GM06990 (cell line): Measurements from ENCODE around the gene PDXK.

Source experiments
- DNase-seq: peaks from one replicate; pipeline ENCODE4 v3.0.0-alpha.2; 2011; ENCODE audit not compliant: insufficient read length; ENCODE audit errors: extremely low read depth
- H3K27me3 ChIP-seq: replicated peaks from 2 replicates; pipeline ENCODE4 v1.6.0; 2011; ENCODE audit warnings: low read length; ENCODE audit not compliant: control insufficient read depth, insufficient read depth
- H3K36me3 ChIP-seq: 2 replicates; pipeline ENCODE4 v1.5.1; 2011; ENCODE audit warnings: low read length; ENCODE audit not compliant: control insufficient read depth, insufficient read depth
- H3K4me3 ChIP-seq: replicated peaks from 2 replicates; pipeline ENCODE4 v1.5.1; 2011; ENCODE audit warnings: low read depth, mild to moderate bottlenecking, control low read depth, low read length
- TF ChIP-seq, protein P1 (sequence below): IDR thresholded peaks from 2 replicates; pipeline ENCODE4 v1.5.1; 2011; ENCODE audit warnings: low read length, control low read depth, mild to moderate bottlenecking, inconsistent platforms; ENCODE audit not compliant: insufficient read depth, poor library complexity, severe bottlenecking

The PDXK gene

GRCh38 chr21:43754948-43755781 is 36.2 kb downstream of the PDXK start:
- Histone ChIP-seq H3K27me3 (no peaks in the 10 kb centered on the region), H3K36me3 (peaks cover 52% of the 10 kb centered on the region), H3K4me3 (no peak overlapping the region)
- no peak for DNase-seq
- TF ChIP-seq, protein P1, sequence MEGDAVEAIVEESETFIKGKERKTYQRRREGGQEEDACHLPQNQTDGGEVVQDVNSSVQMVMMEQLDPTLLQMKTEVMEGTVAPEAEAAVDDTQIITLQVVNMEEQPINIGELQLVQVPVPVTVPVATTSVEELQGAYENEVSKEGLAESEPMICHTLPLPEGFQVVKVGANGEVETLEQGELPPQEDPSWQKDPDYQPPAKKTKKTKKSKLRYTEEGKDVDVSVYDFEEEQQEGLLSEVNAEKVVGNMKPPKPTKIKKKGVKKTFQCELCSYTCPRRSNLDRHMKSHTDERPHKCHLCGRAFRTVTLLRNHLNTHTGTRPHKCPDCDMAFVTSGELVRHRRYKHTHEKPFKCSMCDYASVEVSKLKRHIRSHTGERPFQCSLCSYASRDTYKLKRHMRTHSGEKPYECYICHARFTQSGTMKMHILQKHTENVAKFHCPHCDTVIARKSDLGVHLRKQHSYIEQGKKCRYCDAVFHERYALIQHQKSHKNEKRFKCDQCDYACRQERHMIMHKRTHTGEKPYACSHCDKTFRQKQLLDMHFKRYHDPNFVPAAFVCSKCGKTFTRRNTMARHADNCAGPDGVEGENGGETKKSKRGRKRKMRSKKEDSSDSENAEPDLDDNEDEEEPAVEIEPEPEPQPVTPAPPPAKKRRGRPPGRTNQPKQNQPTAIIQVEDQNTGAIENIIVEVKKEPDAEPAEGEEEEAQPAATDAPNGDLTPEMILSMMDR = no peak

DNA sequence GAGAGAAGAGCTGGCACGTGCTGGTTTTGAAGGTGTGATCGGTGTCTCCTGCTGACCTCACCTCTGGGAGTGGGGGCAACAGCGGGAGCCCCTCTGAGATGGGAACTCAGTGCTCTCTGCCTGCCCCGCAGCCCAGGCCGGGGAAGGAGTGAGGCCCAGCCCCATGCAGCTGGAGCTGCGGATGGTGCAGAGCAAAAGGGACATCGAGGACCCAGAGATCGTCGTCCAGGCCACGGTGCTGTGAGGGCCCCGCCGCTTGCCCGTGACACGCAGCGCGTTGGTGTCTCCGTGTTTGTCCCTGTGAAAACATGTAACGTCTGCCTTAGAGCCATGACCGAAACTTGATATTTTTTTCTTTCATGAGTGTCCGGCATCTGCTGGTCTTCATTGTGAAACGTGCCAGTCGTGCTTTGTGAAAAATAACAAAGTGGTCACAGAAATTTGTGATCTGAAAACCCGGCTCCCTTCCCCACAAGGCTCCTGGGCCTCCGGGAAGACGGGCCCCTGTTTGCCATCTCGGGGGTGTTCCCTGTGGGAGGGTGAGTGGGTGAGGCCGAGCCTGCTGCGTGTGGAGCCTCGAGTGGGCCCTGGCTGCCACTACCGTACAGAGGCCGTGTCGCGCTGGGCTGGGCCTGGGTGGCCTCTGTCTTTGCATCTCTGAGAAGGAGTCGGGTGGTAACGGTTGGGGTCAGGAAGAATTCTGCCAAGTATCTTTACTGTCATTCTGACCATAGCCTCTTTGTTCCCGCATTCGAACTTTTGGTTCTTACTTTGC is 37.1 kb downstream of the PDXK start:
- peaks cover 48% of the 10 kb centered on the region for H3K36me3 ChIP-seq
- TF ChIP-seq, protein P1 = no peak

DNA sequence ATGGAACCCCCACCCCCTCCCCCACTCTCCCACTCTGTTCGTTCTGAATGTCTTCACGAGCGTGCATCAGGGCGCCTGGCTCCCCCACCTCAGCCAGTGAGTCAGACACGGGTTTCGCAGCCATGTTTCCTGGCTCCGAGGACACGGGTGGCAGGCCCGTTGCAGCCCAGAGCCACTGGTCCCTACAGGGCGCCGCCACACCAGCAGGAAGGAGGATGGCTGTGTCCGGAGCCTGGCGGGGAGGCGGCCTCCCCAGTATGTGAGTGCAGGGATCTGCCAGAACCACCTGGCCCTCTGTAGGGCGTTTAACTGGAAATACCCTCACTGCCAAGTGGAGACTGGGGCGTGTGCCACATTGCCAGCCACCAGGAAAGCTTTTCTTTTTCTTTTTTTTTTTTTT is 38.7 kb downstream of the PDXK start:
- no peaks in the 10 kb centered on the region for H3K27me3 ChIP-seq
- DNase-seq = no peak
- peaks cover 48% of the 10 kb centered on the region for H3K36me3 ChIP-seq
- H3K4me3 ChIP-seq = no peak overlapping the region
- TF ChIP-seq, protein P1 = no peak

More for the DNA sequence above, 37.1 kb downstream of the PDXK start:
- Histone ChIP-seq H3K4me3 (no peak overlapping the region), H3K27me3 (no peaks in the 10 kb centered on the region)
- DNase-seq = no peak

GRCh38 chr21:43758111-43758641 is 39.2 kb downstream of the PDXK start:
- TF ChIP-seq, protein P1 = no peak
- H3K4me3 ChIP-seq = no peak overlapping the region
- no peaks in the 10 kb centered on the region for H3K27me3 ChIP-seq
- peaks cover 43% of the 10 kb centered on the region for H3K36me3 ChIP-seq
- DNase-seq = no peak

DNA sequence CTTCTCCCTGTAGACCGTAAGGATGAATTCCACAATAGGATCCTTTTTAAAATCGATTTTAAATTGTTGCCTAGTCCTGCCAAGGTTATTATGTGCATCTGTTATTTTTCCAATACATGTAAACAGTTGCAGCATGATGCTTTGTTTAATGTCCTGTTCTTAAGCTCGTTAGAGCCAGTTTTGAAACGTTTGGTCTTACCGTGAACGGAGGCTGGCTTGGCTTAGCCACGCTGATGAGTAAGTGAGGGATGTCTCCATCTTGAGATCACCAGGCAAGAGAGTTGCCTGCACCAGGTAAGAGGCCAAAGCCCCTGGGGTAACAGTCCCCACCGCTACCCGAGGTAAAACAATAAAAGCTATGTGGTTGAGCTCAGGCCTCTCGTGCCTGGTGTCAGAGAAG is 39.9 kb downstream of the PDXK start:
- H3K4me3 ChIP-seq = no peak overlapping the region
- H3K27me3 ChIP-seq = no peaks in the 10 kb centered on the region
- DNase-seq = no peak
- TF ChIP-seq, protein P1 = no peak
- peaks cover 37% of the 10 kb centered on the region for H3K36me3 ChIP-seq
